ENCODE data around the gene DHX29. TPM values are rescaled to one million over a fixed set of nuclear protein-coding genes. Genes with fewer than 3 reads are reported as not detected.

Gene DHX29, protein sequence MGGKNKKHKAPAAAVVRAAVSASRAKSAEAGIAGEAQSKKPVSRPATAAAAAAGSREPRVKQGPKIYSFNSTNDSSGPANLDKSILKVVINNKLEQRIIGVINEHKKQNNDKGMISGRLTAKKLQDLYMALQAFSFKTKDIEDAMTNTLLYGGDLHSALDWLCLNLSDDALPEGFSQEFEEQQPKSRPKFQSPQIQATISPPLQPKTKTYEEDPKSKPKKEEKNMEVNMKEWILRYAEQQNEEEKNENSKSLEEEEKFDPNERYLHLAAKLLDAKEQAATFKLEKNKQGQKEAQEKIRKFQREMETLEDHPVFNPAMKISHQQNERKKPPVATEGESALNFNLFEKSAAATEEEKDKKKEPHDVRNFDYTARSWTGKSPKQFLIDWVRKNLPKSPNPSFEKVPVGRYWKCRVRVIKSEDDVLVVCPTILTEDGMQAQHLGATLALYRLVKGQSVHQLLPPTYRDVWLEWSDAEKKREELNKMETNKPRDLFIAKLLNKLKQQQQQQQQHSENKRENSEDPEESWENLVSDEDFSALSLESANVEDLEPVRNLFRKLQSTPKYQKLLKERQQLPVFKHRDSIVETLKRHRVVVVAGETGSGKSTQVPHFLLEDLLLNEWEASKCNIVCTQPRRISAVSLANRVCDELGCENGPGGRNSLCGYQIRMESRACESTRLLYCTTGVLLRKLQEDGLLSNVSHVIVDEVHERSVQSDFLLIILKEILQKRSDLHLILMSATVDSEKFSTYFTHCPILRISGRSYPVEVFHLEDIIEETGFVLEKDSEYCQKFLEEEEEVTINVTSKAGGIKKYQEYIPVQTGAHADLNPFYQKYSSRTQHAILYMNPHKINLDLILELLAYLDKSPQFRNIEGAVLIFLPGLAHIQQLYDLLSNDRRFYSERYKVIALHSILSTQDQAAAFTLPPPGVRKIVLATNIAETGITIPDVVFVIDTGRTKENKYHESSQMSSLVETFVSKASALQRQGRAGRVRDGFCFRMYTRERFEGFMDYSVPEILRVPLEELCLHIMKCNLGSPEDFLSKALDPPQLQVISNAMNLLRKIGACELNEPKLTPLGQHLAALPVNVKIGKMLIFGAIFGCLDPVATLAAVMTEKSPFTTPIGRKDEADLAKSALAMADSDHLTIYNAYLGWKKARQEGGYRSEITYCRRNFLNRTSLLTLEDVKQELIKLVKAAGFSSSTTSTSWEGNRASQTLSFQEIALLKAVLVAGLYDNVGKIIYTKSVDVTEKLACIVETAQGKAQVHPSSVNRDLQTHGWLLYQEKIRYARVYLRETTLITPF (N-terminal part only)
- polyA plus RNA-seq (ENCODE audit: insufficient read length in 3 of 3): 10 to 100 TPM; 42.0 to 48.9 (median 48.6) TPM

DNA sequence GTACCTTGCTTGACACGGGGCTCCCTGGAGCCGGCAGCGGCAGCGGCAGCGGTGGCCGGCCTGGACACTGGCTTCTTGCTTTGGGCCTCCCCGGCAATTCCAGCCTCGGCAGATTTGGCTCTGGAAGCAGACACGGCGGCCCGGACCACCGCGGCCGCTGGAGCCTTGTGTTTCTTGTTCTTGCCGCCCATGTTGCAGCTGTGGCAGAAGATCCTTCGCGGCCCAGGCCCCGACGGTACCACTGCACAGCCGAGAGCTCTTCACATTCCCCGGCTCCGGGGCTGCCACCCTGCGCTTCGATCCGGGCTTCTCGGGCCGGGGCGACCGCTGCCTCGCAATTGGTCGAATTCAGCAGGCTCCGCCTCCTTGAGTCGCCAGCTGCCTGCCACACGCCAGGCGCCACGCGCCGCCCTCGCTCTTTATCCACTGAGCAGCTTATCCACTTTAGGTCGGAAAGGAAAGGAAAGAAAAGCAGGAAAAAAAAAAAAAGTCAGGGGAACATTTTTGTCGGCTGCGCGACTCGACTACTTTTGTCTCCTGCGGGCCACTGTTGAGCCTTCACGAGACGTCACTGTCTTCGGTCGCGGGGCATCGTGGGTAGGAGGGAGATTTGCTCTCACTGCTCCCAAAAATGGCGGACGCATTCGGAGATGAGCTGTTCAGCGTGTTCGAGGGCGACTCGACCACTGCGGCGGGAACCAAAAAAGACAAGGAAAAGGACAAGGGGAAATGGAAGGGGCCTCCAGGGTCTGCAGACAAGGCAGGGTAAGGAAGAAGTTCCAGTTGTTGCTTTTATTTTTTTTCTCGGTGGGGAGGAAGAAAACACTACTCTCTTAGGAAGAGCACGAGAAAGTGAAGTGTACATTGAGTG, at the start of gene DHX29, which contains the start of gene MTREX:
Gene DHX29 (minus strand): TSS at position 312 of the 871 bp plus-strand sequence. CDS start 121 bp downstream, at position 191.
Gene MTREX (plus strand): TSS at position 607 of the 871 bp plus-strand sequence. CDS start 25 bp downstream, at position 632.
- peak; percentile 92 to 95 (median 94) for DNase-seq (ENCODE audit: low read depth in 3 of 3, low spot score in 2 of 3)

DNA sequence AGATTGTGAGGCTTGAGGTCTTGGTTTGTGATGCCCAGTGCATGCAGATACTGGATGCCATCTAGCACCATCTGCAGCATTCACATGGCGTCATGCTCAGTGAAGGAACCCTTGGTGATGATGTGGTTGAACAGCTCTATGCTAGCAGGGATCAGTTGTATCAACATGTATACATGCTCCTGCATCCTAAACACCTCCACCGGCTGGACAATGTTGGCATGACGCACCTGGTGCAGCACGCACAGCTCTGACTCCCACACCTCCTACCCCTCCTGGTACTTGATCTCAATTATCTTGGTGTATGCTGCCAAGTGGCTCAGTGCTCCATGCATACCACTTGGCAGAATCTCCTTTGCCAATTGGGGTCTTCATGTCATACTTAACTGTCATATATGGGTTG, 49.4 kb upstream of the DHX29 start:
- no peak for DNase-seq (ENCODE audit: low read depth in 3 of 3, low spot score in 2 of 3)

DNA sequence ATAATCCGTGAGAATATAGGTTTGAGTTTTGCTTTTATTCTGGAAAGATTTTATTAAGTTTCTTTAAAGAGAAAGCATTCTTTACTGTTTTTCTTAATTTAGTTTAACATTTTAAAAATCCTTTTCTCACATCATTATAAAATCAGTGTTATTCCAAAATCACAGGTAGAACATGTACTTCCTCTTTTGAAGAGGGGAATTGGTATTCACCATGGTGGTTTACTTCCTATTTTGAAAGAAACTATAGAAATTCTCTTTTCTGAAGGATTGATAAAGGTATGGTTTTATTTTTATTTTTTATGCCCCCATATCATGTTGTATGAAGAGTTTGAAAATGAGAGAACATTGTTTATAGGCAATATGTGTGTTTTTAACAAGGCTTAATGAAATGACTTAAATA, 43.3 kb upstream of the DHX29 start:
- no peak for DNase-seq (ENCODE audit: low read depth in 3 of 3, low spot score in 2 of 3)

DNA sequence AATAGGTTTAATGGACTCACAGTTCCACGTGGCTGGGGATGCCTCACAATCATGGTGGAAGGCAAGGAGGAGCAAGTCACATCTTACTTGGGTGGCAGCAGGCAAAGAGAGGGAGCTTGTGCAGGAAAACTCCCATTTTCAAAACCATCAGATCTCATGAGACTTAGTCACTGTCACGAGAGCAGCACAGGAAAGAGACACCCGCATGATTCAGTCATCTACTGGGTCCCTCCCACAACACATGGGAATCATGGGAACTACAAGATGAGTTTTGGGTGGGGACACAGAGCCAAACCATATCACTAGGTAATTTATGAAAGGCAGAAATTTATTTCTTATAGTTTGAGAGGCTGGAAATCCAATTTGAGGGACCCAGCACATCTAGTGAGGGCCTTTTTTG, 40.3 kb upstream of the DHX29 start:
- no peak for DNase-seq (ENCODE audit: low read depth in 3 of 3, low spot score in 2 of 3)

DNA sequence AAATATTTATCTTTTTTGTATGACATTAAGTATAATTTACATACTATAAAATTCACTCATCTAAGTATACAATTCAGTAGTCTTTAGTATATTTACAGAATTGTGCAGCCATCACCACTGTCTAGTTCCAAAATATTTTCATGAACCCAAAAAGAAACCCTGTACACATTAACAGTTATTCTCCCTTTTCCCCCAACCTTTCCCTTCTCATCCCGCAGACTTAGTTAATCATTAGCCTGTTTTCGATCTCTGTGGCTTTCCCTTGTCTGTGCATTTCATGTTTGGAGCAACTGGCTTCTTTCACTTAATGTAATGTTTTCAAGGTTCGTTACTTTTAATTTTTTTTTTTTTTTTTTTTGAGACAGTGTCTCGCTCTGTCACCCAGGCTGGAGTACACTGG, 37.8 kb upstream of the DHX29 start:
- DNase-seq (ENCODE audit: low read depth in 3 of 3, low spot score in 2 of 3): no peak

DNA sequence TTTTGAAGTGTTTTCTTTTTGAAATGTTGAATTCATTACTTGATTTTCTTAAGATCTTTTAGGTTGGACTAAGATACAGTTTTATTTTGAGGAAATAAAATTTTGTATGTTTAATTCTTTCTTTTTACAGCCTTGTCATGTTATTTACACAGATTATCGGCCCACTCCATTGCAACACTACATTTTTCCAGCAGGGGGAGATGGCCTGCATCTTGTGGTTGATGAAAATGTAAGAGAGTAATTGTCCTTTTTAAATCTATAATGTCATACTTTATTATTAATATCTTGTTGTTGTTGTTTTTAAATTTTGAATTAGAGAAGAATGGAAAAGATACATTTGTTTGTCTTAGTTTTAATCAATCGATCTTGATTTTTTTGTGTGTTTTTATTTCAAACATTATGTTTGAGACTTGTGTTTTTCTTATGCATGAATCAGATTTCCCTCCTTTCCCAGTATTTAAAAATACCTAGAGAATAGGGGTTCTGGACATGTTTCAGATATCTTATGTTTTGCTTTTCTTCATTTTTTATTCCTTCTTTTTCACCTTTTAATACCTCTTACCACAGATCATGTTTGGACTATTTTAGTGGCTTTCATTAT, 37.0 kb upstream of the DHX29 start:
- DNase-seq (ENCODE audit: low read depth in 3 of 3, low spot score in 2 of 3): peak in 2 of 3 donors; percentile 29 to 47

DNA sequence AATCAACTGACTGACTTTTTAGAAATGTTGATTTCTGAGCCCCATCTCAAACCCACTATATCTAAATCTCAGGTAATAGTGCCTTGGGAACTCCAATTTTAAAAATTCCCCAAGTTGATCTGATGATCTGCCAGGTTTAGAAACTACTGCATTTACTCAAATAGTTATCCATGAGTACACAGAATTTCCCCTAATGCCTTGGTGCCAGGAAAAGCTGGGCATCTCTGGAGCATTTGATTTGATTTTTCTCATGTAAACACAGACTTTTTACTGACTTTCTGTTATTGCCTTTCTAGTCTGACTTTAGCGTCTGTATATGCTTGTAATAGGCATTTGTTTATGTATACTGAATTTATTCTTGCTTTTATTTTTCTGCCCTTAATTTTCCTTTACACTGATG, 36.1 kb upstream of the DHX29 start:
- DNase-seq (ENCODE audit: low read depth in 3 of 3, low spot score in 2 of 3): no peak

DNA sequence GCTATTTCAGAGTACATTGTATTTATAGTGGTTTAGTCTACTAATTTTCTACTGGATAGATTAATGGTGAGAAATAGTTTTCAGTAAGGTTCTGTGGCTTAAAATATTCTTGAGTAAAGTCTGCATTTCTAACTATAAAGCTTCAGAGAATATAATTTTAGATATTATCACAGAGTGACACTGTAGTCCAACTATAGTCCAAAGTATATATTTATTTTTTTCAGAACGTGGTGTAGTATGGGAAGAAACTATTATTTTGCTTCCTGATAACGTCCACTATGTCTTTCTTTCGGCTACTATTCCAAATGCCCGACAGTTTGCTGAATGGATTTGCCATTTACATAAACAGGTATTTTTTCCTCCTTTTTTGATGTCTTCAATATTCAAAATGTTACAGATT, 35.6 kb upstream of the DHX29 start:
- DNase-seq (ENCODE audit: low read depth in 3 of 3, low spot score in 2 of 3): no peak

DNA sequence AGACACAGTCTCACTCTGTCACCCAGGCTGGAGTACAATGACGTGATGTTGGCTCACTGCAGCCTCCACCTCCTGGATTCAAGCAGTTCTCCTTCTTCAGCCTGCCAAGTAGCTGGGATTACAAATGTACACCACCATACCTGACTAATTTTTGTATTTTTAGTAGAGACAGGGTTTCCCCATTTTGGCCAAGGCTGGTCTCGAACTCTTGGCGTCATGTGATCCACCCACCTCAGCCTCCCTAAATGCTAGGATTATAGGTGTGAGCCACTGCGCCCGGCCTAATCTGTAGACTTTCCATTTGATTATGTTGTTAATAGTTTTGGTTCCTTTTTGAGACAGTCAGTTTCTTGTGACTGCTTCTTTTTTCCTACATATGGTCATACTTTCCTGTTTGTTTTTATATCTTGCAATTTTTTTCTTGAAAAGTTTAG, 31.3 kb upstream of the DHX29 start:
- no peak for DNase-seq (ENCODE audit: low read depth in 3 of 3, low spot score in 2 of 3)

DNA sequence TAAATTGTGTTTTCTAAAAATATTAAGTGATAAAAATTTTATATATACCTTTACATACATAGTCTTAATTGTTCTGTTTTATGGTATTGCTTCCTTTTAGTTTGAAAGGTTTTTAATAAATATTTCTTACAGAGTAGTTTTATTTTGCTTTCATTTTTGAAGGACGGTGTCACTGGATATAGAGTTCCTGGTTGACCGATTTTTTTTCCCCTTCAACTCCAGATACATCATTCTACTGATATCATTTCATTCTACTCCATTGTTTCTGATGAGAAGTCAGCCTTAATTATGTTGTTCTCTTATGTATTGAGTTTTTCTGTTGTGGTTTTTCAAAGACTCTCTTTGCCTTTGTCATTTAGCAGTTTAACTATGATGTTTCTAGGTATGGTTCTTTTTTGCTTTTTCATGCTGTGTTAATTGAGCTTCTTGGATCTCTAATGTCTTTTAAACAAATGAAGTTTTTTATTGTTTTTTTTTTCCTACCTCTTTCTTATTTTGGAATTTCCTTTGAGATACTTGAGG, 30.7 kb upstream of the DHX29 start:
- DNase-seq (ENCODE audit: low read depth in 3 of 3, low spot score in 2 of 3): no peak

DNA sequence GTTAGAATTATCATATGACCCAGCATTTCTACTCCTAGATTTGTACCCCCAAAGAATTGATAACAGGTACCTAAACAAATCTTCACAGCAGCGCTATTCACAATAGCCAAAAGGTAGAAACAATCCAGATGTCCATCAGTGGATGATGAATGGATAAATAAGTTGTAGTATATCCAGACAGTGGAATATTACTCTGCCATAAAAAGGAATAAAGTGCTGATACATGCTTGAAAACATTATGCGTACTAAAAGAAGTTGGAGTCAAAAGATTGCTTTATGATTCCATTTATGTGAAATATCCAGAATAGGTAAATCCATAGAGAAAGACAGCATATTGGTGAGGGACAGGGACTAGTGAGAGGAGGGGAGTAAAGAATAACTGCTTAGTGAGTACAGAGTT, 26.3 kb upstream of the DHX29 start:
- no peak for DNase-seq (ENCODE audit: low read depth in 3 of 3, low spot score in 2 of 3)

DNA sequence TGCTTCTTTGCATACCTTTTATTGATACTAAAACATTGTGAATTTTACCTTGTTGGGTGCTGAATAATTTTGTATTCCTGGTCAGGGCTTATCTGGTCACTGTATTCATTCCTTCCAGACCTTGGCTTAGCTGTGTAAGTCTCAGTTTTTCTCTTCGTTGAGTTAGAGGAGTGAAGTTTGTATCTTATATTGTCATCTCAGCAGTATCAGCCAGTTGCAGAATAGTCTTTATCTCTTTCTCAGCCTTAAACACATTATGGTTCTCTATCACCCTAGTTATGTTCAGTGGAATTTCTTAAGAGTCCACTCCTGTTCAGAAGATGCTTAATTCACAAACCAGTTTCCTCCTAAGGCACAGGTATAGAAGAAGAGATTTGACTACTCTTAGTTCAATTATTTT, 25.5 kb upstream of the DHX29 start:
- no peak for DNase-seq (ENCODE audit: low read depth in 3 of 3, low spot score in 2 of 3)

DNA sequence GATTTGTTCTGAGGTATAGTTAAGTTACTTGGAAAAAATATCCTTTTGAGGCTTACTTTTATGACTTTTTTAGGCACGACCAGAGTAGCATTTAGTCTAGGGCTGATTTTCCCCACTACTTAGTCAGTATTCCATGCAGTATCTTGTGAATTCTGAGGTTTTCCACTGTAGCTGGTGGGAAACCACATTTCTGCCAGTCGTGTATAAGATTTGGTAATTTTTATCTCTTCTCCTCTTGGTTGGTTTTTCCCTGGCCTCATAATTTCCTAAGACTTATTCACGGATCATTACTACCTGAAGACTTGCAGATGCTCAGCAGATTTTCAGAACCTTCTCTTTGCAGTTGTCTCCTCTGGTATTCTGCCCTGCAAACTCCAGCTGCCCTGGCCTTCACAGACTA, 23.8 kb upstream of the DHX29 start:
- DNase-seq (ENCODE audit: low read depth in 3 of 3, low spot score in 2 of 3): no peak

DNA sequence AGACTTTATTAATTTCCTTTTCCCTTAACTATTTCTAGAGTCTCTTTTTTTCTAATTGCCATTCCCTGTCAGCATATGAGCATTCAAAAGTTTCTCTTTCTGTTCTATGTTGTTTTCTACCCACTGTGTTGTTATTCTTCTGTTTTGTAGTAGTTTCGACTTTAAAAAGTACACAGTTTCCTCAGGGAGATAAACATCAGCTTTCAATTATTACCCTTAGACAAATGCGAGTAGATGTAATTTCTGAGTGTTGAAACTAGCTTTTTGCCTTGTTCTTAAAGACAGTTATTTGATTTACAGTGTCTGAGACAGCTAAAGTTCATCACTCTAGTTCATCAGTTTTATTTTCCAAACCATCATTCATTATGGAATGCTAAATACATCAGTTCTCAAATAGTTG, 19.8 kb upstream of the DHX29 start:
- no peak for DNase-seq (ENCODE audit: low read depth in 3 of 3, low spot score in 2 of 3)

DNA sequence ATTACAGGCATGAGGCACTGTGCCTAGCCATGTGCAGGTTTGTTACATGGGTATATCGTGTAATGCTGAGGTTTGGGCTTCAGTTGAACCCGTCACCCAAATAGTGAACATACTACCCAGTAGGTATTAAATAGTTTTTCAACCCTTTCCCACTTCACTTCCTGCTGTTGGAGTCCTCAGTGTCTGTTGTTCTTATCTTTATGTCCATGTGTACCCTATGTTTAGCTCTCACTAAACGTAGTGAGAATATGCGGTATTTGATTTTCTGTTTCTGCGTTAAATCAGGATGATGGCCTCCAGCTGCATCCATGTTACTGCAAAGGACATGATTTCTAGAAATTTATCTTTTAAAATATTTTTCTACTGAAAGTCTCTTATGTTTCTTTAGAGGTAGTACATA, 18.1 kb upstream of the DHX29 start:
- no peak for DNase-seq (ENCODE audit: low read depth in 3 of 3, low spot score in 2 of 3)

DNA sequence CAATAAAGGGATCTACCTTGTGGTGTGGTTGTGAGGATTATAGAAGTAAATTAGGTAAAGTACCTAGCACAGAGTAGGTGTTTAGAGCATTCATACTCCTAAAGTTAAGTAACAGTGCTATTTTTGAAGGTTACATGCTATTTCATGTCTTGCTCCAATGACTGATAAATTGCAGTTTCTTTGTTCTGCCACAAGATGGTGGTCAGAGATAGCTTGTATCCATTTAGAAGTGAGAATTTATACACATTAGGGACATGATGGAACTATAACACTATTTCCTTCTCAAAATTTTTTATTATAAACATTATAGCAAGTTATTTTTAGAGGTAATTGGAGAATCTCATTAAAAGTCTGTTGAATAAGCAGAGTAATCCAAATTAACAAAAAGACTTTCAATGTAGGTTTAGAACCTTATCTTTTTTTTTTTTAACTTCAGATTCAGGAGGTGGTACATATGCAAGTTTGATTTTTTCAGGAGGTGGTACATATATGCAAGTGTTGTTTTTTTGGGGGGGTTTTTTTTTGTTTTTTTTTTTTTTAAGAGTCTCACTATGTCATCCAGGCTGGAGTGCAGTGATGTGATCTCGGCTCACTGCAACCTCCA, 17.4 kb upstream of the DHX29 start:
- no peak for DNase-seq (ENCODE audit: low read depth in 3 of 3, low spot score in 2 of 3)

DNA sequence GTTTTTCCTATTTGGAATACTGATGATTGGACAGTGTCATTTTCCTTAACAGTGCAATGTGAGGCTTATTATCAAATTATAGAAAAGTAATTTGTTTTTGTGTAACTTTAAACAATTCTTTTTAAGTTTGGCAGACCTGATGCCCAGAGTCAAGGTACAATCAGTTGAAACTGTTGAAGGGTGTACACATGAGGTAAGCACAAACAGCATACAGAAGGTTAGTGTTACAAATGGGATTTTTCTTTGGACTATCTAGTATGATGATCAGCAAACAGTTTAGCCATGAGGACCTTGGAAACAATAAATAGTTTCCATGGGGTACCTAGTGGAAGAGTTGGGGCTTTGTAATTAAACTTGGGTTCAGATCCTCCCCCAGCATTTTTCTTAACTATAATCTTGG, 16.5 kb upstream of the DHX29 start:
- no peak for DNase-seq (ENCODE audit: low read depth in 3 of 3, low spot score in 2 of 3)

DNA sequence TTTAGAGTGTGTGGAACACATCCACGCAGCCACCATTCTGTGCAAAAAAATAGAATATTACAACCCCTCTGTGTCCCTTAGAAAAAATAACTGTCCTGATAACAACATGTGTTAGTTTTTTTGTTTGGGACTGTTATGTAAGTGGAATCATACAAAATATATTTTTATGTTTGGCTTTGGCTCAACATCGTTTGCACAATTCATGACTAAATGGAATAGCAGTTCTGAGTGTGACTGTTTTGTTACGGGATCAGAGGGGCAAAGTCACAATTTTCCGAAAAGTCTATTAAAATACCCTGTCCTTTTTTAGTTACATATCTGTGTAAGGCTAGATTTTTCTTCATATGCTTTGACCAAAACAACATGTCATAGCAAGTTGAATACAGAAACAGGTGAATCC, 13.1 kb upstream of the DHX29 start:
- no peak for DNase-seq (ENCODE audit: low read depth in 3 of 3, low spot score in 2 of 3)

DNA sequence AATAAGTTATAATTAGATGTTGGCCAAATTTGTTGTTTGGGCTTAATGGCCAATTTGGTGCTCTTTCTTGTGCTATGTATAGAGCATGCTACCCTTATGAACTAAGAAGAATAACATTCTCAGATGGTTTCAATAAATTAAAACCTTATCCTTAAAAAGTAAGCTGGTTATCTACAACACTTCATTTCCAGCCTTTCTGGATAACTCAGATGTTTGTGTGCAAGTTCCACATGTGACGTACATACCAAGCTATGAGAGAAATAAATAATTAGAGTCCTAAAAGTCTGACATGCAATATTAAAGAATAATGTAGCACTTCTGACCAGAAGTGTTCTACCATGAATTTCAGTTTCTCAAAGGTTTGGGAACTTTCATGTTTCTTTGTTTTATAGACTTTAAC, 12.0 kb upstream of the DHX29 start:
- no peak for DNase-seq (ENCODE audit: low read depth in 3 of 3, low spot score in 2 of 3)
